Ammon's horn (tissue), 1 donor: ENCODE results near the gene TMEM134.
"Not testable (repeated sequence)": the region's sequence is repeated elsewhere in the genome, so short reads cannot be mapped to it uniquely, and the experiment has no call there.

Source experiments
- DNase-seq: peaks from one replicate; pipeline ENCODE4 v3.0.0-alpha.2; 2016; ENCODE audit warnings: low spot score

TMEM134 gene

GRCh38 chr11:67485873-67486361 lies 16.9 kb upstream of the TMEM134 start:
- DNase-seq, result not testable (repeated sequence)

DNA sequence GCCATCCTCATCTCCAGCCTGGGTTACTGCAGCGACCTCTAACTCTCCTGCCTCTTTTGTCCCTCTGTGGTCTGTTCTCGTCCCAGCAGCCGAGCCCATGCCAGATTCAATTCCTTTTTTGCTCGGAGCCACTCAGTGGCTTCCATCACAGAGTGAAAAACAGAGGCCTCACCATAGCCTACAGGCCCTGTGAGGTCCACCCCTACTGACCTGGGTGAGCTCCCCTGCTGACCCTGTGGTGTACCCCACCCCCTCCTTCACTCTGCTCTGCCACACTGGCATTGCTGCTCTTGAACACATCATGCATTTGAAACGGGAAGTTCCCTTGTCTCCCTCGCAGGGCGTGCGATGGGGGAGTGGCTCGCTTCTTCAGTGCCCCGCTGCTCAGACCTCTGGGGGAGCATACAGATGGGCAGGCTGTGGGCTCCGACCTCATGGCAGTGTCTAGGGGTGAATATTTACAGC lies 15.8 kb upstream of the TMEM134 start:
- peak; percentile 62 for DNase-seq

GRCh38 chr11:67483831-67484665 lies 15.0 kb upstream of the TMEM134 start:
- no peak for DNase-seq

GRCh38 chr11:67482827-67483798 lies 14.1 kb upstream of the TMEM134 start, which contains the start of gene AIP:
Gene AIP (plus strand): TSS chr11:67483026. CDS start chr11:67483159, 133 bp downstream.
- DNase-seq, result peak; percentile 98

GRCh38 chr11:67482275-67482826 lies 13.3 kb upstream of the TMEM134 start:
- no peak for DNase-seq

- not testable (repeated sequence) for DNase-seq
Measured at GRCh38 chr11:67477344-67478050, 8.4 kb upstream of the TMEM134 start.

DNA sequence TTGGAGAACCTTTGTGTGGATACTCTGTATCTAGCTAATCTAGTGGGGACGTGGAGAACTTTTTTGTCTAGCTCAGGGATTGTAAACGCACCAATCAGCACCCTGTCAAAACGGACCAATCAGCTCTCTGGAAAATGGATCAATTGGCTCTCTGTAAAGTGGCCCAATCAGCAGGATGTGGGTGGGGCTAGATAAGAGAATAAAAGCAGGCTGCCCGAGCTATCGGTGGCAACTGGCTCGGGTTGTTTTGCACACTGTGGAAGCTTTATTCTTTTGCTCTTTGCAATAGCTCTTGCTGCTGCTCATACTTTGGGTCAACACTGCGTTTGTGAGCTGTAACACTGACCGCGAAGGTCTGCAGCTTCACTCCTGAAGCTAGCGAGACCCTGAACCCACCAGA lies 7.6 kb upstream of the TMEM134 start:
- not testable (repeated sequence) for DNase-seq

- no peak for DNase-seq
Measured at GRCh38 chr11:67472882-67473281, 3.8 kb upstream of the TMEM134 start.

DNA sequence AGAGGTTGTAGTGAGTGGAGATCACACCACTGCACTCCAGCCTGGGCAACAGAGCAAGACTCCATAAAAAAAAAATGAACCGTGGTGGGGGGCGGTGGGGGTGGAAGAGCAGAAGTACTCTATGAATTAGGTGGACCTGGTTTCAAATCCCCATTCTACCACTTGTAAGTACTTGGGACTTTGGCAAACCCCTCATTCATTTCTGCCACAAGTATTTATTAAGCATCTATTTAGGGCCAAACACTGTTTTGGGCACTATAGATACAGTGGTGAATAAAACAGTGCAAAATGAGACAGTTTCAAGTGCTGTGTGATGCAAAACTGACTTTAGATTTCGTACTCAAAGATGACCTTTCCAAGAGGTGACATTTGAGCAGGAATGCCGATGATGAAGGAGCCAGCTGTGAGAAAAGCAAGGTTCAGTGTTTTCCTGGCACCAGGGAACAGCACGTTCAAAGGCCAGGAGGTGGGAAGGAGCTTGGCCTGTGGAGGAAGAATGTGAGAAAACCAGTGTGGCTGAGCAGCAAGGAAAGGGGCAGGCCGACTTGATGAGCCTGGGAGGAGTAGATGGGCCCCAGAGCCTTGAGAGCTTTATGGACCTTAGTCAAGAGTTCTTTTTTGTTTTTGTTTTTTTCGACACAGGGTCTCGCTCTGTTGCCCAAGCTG lies 1.4 kb upstream of the TMEM134 start:
- no peak for DNase-seq

GRCh38 chr11:67469508-67469811 lies 409 bp upstream of the TMEM134 start:
- DNase-seq, result no peak

GRCh38 chr11:67468456-67468758 lies 644 bp downstream of the TMEM134 start:
- DNase-seq, result no peak

GRCh38 chr11:67468056-67468455 lies 995 bp downstream of the TMEM134 start:
- no peak for DNase-seq

GRCh38 chr11:67466962-67467771 lies 1.9 kb downstream of the TMEM134 start:
- DNase-seq, result no peak

DNA sequence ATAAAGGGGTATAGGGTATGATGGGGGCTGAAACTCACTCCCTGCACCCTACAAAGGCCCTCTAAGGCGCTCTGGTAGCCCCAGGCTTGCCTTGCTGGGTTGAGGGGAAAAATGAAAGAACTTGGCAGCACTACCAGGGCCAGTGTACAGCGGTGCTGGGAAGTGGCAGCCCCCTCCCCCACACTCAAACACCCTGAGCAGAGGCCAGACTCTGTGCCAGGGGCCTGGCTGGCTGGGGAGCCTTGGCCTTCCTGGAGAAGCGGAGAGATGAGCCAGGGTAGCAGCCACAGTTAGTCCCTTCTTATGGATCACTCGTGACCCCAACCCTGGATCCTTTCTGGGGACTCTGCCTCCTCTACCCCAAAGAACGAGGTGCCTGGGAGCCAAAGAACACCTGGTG lies 2.7 kb downstream of the TMEM134 start:
- no peak for DNase-seq

DNA sequence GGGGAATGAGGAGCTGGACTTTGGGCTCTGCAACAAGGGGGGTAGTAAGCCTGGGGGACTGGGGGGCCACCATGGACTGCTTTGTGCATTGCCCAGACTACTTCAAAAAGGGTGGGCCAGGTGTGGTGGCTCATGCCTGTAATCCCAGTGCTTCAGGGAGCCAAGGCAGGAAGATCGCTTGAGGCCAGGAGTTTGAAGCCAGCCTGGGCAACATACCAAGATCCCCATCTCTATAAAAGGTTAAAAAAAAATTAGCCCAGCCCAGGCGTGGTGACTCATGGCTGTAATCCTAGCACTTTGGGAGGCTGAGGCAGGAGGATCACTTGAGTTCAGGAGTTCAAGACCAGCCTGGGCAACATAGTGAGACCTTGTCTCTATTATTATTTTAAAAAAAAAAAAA lies 3.5 kb downstream of the TMEM134 start:
- DNase-seq, result not testable (repeated sequence)

DNA sequence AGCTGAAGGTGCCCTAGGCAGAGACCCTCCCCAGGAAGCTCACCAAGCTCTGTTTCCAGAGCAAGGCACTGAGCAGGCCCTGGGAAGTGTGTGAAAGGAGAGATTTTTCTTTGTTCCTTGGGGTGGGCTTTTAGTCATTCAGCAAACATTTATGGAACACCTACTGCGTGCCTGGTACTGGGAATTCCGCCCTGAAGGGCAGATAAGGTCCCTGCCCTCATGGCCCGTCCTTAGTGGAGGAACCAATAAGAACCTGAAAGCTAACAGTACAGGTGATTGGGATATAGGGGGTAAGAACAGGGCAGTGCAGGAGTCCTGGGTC lies 3.9 kb downstream of the TMEM134 start:
- no peak for DNase-seq

DNA sequence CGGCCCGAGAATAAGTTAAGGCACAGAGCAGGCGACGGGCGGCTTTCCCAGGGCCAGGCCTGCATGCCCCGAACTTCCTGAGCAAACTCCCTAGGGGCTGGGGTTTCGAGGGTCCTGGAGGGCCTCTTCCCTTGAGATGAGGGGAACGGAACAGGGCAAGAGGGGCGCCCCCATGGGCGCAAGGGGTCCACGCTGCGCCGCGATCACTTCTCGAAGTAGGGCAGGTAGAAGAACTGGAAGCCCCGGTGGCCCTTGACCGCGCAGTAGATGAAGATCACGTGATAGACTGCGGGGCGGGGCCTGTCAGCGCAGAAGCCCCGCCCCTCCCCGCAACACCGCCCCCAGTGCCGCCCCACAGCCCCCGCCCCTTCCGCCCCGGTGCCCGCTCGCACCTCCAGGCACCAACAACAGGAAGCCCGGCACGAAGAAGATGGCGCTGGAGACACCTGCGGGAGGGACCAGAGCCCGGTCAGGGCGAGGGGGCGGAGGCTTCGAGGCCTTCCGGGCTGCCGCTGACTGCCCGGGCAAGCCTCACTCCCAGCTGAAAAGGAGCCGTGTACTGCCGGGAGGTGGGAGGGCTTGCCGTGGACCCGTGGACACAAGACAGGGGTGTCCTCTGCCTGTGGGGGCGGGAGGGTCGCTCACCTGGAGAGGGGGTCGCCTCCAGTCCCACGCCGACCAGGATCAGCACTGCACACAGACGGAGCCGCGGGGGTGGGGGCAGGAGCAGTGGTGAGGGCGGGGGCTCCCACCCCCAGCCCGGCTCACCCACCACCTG lies 4.5 kb downstream of the TMEM134 start:
- DNase-seq, result peak; percentile 74

DNA sequence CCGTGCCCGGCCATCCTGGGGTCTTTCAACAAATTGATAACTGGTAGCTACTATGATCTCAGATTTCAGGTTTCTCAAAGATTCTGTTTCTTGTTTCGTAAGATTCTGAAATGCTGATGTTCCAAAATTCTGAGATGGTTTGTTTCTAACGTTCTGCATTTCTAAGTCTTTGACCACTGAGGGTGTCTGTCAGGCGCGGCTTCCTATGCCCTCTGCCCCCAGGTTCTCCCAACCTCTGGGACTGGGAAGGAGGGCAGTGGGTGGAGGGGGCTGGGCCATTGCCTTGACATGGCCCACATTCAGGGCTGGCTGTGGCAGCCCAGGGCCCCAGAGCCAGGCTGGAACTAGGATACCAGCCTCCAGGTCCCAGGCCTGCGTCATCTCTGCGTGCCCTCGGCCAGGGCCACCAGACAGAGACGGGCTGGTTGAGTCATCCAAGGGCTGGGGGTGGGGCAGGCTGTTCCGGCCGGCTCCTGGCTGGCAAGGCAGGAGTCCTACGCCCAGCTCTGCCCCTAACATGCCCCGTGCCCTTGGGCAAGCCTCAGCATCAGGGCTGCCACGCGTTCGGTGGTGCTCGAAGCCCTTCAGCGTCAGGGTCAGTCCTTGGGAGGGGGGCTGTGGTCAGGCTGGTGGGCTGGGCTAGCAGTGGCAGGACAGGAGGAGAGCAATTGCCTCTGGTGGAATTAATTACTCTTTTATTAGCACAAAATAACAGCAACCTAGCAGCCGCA lies 5.2 kb downstream of the TMEM134 start:
- no peak for DNase-seq

- no peak for DNase-seq
Measured at GRCh38 chr11:67463186-67463585, 5.9 kb downstream of the TMEM134 start.
